CMK (cell line): ENCODE measurements around the gene WIPF3.
A peak's percentile ranks its signal among the peaks of the same experiment; 100 is the strongest.
"Not testable (repeated sequence)": the region's sequence is repeated elsewhere in the genome, so short reads cannot be mapped to it uniquely, and the experiment has no call there.

Experiments used
- DNase-seq: peaks from one replicate; pipeline ENCODE4 v3.0.0-alpha.2; 2010; ENCODE audit warnings: low read depth

WIPF3 gene

GRCh38 chr7:29955075-29955792 lies 148.9 kb downstream of the WIPF3 start:
- DNase-seq: no peak

- DNase-seq: peak; percentile 72
These were observed 149.6 kb downstream of the WIPF3 start for GRCh38 chr7:29955799-29956486.

GRCh38 chr7:29956487-29956836 lies 150.2 kb downstream of the WIPF3 start:
- no peak for DNase-seq

- no peak for DNase-seq
These were observed 151.4 kb downstream of the WIPF3 start for GRCh38 chr7:29957521-29958310.

- no peak for DNase-seq
These were observed 152.5 kb downstream of the WIPF3 start for GRCh38 chr7:29958667-29959358.

- not testable (repeated sequence) for DNase-seq
These were observed 155.3 kb downstream of the WIPF3 start for GRCh38 chr7:29961611-29962010.

GRCh38 chr7:29962035-29962434 lies 155.7 kb downstream of the WIPF3 start:
- DNase-seq: no peak

- DNase-seq: no peak
These were observed 158.7 kb downstream of the WIPF3 start for GRCh38 chr7:29965030-29965429.
